ENCODE data around the gene CCDC121.
A peak's percentile ranks its signal among the peaks of the same experiment; 100 is the strongest.
"Not testable (repeated sequence)": the region's sequence is repeated elsewhere in the genome, so short reads cannot be mapped to it uniquely, and the experiment has no call there.

The CCDC121 gene

GRCh38 chr2:27634291-27634690, 5.5 kb upstream of the CCDC121 start:
- no peak for DNase-seq

GRCh38 chr2:27630257-27630656, 1.4 kb upstream of the CCDC121 start:
- DNase-seq, result not testable (repeated sequence)

GRCh38 chr2:27627963-27628766, 647 bp downstream of the CCDC121 start:
- peak; percentile 4 for DNase-seq

GRCh38 chr2:27626921-27627320, 1.9 kb downstream of the CCDC121 start:
- DNase-seq, result not testable (repeated sequence)

- not testable (repeated sequence) for DNase-seq
Observed at GRCh38 chr2:27626323-27626722, 2.5 kb downstream of the CCDC121 start.

- DNase-seq, result no peak
Observed at GRCh38 chr2:27624943-27625342, 3.9 kb downstream of the CCDC121 start.

GRCh38 chr2:27622921-27623384, 5.9 kb downstream of the CCDC121 start:
- no peak for DNase-seq

GRCh38 chr2:27621524-27621923, 7.3 kb downstream of the CCDC121 start:
- DNase-seq, result no peak

GRCh38 chr2:27615316-27615715, 13.5 kb downstream of the CCDC121 start:
- DNase-seq, result no peak

GRCh38 chr2:27613985-27614384, 14.8 kb downstream of the CCDC121 start:
- DNase-seq, result no peak

GRCh38 chr2:27606611-27607010, 22.2 kb downstream of the CCDC121 start:
- no peak for DNase-seq

GRCh38 chr2:27596627-27597026, 32.2 kb downstream of the CCDC121 start:
- DNase-seq, result no peak

GRCh38 chr2:27595412-27595811, 33.4 kb downstream of the CCDC121 start:
- not testable (repeated sequence) for DNase-seq

GRCh38 chr2:27594020-27594703, 34.6 kb downstream of the CCDC121 start:
- not testable (repeated sequence) for DNase-seq

- no peak for DNase-seq
Observed at GRCh38 chr2:27593240-27593639, 35.6 kb downstream of the CCDC121 start.

- no peak for DNase-seq
Observed at GRCh38 chr2:27591745-27592144, 37.1 kb downstream of the CCDC121 start.

- no peak for DNase-seq
Observed at GRCh38 chr2:27588308-27588707, 40.5 kb downstream of the CCDC121 start.

- peak; percentile 2 for DNase-seq
Observed at GRCh38 chr2:27587025-27587424, 41.8 kb downstream of the CCDC121 start.

GRCh38 chr2:27584597-27584996, 44.2 kb downstream of the CCDC121 start:
- no peak for DNase-seq

GRCh38 chr2:27583390-27583915, 45.4 kb downstream of the CCDC121 start:
- peak; percentile 2 for DNase-seq

- DNase-seq, result peak; percentile 83
Observed at GRCh38 chr2:27582695-27583389, 46.0 kb downstream of the CCDC121 start, which contains the start of gene ZNF512. TSS of gene ZNF512 (plus strand) at chr2:27583042. CDS start at chr2:27583113, 71 bp downstream.

GRCh38 chr2:27582129-27582694, 46.6 kb downstream of the CCDC121 start:
- peak; percentile 5 for DNase-seq
